Neuron (in vitro differentiated cells): ENCODE measurements around the gene METAP2.

ENCODE experiments used
- H2AFZ ChIP-seq: one replicate; pipeline ENCODE4 v1.6.1; 2013; ENCODE audit warnings: low read depth, mild to moderate bottlenecking, inconsistent platforms, low read length, moderate library complexity
- H3K27me3 ChIP-seq: one replicate; pipeline ENCODE4 v1.6.1; 2013; ENCODE audit warnings: low read length; ENCODE audit not compliant: insufficient read depth
- H3K36me3 ChIP-seq: one replicate; pipeline ENCODE4 v1.6.1; 2013; ENCODE audit warnings: low read length; ENCODE audit not compliant: insufficient read depth
- H3K4me1 ChIP-seq: one replicate; pipeline ENCODE4 v1.6.1; 2013; ENCODE audit warnings: low read length; ENCODE audit not compliant: insufficient read depth
- H3K4me3 ChIP-seq: 2 replicates; pipeline ENCODE4 v1.5.1; 2013; ENCODE audit warnings: mild to moderate bottlenecking, low read length, moderate library complexity
- H3K9me3 ChIP-seq: one replicate; pipeline ENCODE4 v1.6.1; 2013; ENCODE audit warnings: low read length

METAP2 gene

GRCh38 chr12:95548539-95549391 lies 74.8 kb downstream of the METAP2 start:
- H3K36me3 ChIP-seq, result no peaks in the 10 kb centered on the region
- H3K4me3 ChIP-seq, result peak overlapping the region; percentile 44
- H3K27me3 ChIP-seq, result peaks cover 74% of the 10 kb centered on the region
- H2AFZ ChIP-seq, result peak overlapping the region; percentile 98
- H3K9me3 ChIP-seq, result peaks cover 10% of the 10 kb centered on the region
- H3K4me1 ChIP-seq, result peaks cover 21% of the 10 kb centered on the region

GRCh38 chr12:95549392-95550084 lies 75.6 kb downstream of the METAP2 start:
- H3K9me3 ChIP-seq, result peaks cover 10% of the 10 kb centered on the region
- peaks cover 77% of the 10 kb centered on the region for H3K27me3 ChIP-seq
- peaks cover 21% of the 10 kb centered on the region for H3K4me1 ChIP-seq
- H2AFZ ChIP-seq, result peak overlapping the region; percentile 98
- H3K4me3 ChIP-seq, result no peak overlapping the region
- no peaks in the 10 kb centered on the region for H3K36me3 ChIP-seq

GRCh38 chr12:95551305-95551704 lies 77.4 kb downstream of the METAP2 start, which contains the start of gene USP44:
Gene USP44 (minus strand): TSS chr12:95551476. CDS start chr12:95534256, 17,220 bp downstream.
- Histone ChIP-seq H3K4me3 (no peak within 1 kb of the TSS), H3K4me1 (peaks cover 9% of the 10 kb centered on the region), H3K36me3 (no peaks in the 10 kb centered on the region), H2AFZ (no peak within 1 kb of the TSS), H3K27me3 (peaks cover 70% of the 10 kb centered on the region), H3K9me3 (peaks cover 10% of the 10 kb centered on the region)

GRCh38 chr12:95551913-95552516 lies 78.1 kb downstream of the METAP2 start:
- H3K4me1 ChIP-seq, result peaks cover 9% of the 10 kb centered on the region
- H3K27me3 ChIP-seq, result peaks cover 63% of the 10 kb centered on the region
- H2AFZ ChIP-seq, result no peak overlapping the region
- peaks cover 10% of the 10 kb centered on the region for H3K9me3 ChIP-seq
- H3K4me3 ChIP-seq, result no peak overlapping the region
- no peaks in the 10 kb centered on the region for H3K36me3 ChIP-seq

- no peak overlapping the region for H3K4me3 ChIP-seq
- H3K36me3 ChIP-seq, result no peaks in the 10 kb centered on the region
- no peak overlapping the region for H2AFZ ChIP-seq
- peaks cover 9% of the 10 kb centered on the region for H3K4me1 ChIP-seq
- peaks cover 53% of the 10 kb centered on the region for H3K27me3 ChIP-seq
- peaks cover 10% of the 10 kb centered on the region for H3K9me3 ChIP-seq
These were observed 79.4 kb downstream of the METAP2 start for GRCh38 chr12:95553197-95553943.

GRCh38 chr12:95554532-95555071 lies 80.7 kb downstream of the METAP2 start:
- Histone ChIP-seq H3K27me3 (peaks cover 42% of the 10 kb centered on the region), H3K9me3 (peaks cover 2% of the 10 kb centered on the region), H2AFZ (no peak overlapping the region), H3K4me3 (no peak overlapping the region), H3K36me3 (no peaks in the 10 kb centered on the region), H3K4me1 (peaks cover 9% of the 10 kb centered on the region)

GRCh38 chr12:95557625-95558024 lies 83.7 kb downstream of the METAP2 start:
- Histone ChIP-seq H2AFZ (no peak overlapping the region), H3K4me3 (no peak overlapping the region), H3K9me3 (no peaks in the 10 kb centered on the region), H3K36me3 (no peaks in the 10 kb centered on the region), H3K4me1 (no peaks in the 10 kb centered on the region), H3K27me3 (peaks cover 20% of the 10 kb centered on the region)
